ENCODE measurements around the gene SAMD15.
A peak's percentile ranks its signal among the peaks of the same experiment; 100 is the strongest.
"Not testable (repeated sequence)": the region's sequence is repeated elsewhere in the genome, so short reads cannot be mapped to it uniquely, and the experiment has no call there.

The SAMD15 gene
- 0.31 to 0.44 reads per million in 2 donors for total RNA-seq

GRCh38 chr14:77376771-77377501 is at the start of gene SAMD15, which contains the start of gene TMED8:
SAMD15 (plus strand) TSS chr14:77377379; CDS start chr14:77377419, 40 bp downstream.
TMED8 (minus strand) TSS chr14:77377094; CDS start chr14:77377053, 41 bp downstream.
- peak; percentile 79 for DNase-seq

- no peak for DNase-seq
Observed at GRCh38 chr14:77329872-77330271, 47.3 kb upstream of the SAMD15 start.

- DNase-seq, result no peak
Observed at GRCh38 chr14:77335576-77335975, 41.6 kb upstream of the SAMD15 start.

GRCh38 chr14:77337255-77337654 is 39.9 kb upstream of the SAMD15 start:
- DNase-seq, result not testable (repeated sequence)

- DNase-seq, result no peak
Observed at GRCh38 chr14:77337880-77338279, 39.3 kb upstream of the SAMD15 start.

- no peak for DNase-seq
Observed at GRCh38 chr14:77338302-77338701, 38.9 kb upstream of the SAMD15 start.

- DNase-seq, result no peak
Observed at GRCh38 chr14:77339407-77339806, 37.8 kb upstream of the SAMD15 start.

- no peak for DNase-seq
Observed at GRCh38 chr14:77340389-77340788, 36.8 kb upstream of the SAMD15 start.

GRCh38 chr14:77342726-77343397 is 34.3 kb upstream of the SAMD15 start:
- DNase-seq, result no peak

GRCh38 chr14:77343662-77344061 is 33.5 kb upstream of the SAMD15 start:
- DNase-seq, result no peak

GRCh38 chr14:77344377-77344996 is 32.7 kb upstream of the SAMD15 start:
- DNase-seq, result no peak

GRCh38 chr14:77346495-77346894 is 30.7 kb upstream of the SAMD15 start:
- no peak for DNase-seq

GRCh38 chr14:77347751-77348150 is 29.4 kb upstream of the SAMD15 start:
- DNase-seq, result no peak

GRCh38 chr14:77353469-77354141 is 23.6 kb upstream of the SAMD15 start:
- DNase-seq, result no peak

- DNase-seq, result no peak
Observed at GRCh38 chr14:77355811-77356210, 21.4 kb upstream of the SAMD15 start.

- DNase-seq, result no peak
Observed at GRCh38 chr14:77356899-77357298, 20.3 kb upstream of the SAMD15 start.

GRCh38 chr14:77359626-77360025 is 17.6 kb upstream of the SAMD15 start:
- no peak for DNase-seq

- no peak for DNase-seq
Observed at GRCh38 chr14:77364146-77364545, 13.0 kb upstream of the SAMD15 start.

- DNase-seq, result no peak
Observed at GRCh38 chr14:77369285-77369684, 7.9 kb upstream of the SAMD15 start.

GRCh38 chr14:77372304-77372841 is 4.8 kb upstream of the SAMD15 start:
- no peak for DNase-seq

GRCh38 chr14:77375164-77375950 is 1.8 kb upstream of the SAMD15 start:
- DNase-seq, result no peak

Data from activated gamma-delta T cell (primary cell).